K562 (cell line): ENCODE data around the gene ELAVL3. TPM values are rescaled to one million over a fixed set of nuclear protein-coding genes. Genes with fewer than 3 reads are reported as not detected.
A peak's percentile ranks its signal among the peaks of the same experiment; 100 is the strongest.

ENCODE experiments used
- ATAC-seq: fragments of 200-7000 bp; cut with Tn5 transposase; 3 replicates; pipeline ENCODE4 v1.9.1; 2020; ENCODE audit warnings: moderate library complexity
- BruUV-seq: library from RNA; stranded (reverse); fragments of 400-500 nt; replicated peaks from 2 replicates; lab custom pipeline; 2021; lab: Mats Ljungman, UMichigan
- CTCF ChIA-PET: fragments of 300-600 bp; formaldehyde crosslinking; extraction: SDS; loops from one replicate; lab custom pipeline; 2021; ENCODE audit warnings: low intra/inter-chr PET ratio; lab: Yijun Ruan, JAX
- POLR2A ChIA-PET: fragments of 300-600, 350-650 bp; sonication (Branson Sonifier 250); formaldehyde crosslinking; extraction: SDS; loops from one replicate; lab custom pipeline; 2021; ENCODE audit warnings: antibody characterized with exemption, inconsistent platforms; lab: Yijun Ruan, JAX
- DNase-seq, 4 experiments: peaks; one replicate each; pipeline versions ENCODE4 v3.0.0 to v3.0.0-alpha.2; 2011 to 2018; ENCODE audit warnings: low spot score in 3 of 4, mixed read lengths in 3 of 4; ENCODE audit errors: extremely low read depth in 1 of 4
- FAIRE-seq: peaks from 2 replicates; lab custom pipeline; 2011; peaks lifted over from hg19 to GRCh38; lab: Jason Lieb, UNC
- H2AFZ ChIP-seq: 2 replicates; pipeline ENCODE4 v1.6.0; 2011; ENCODE audit warnings: low read depth, low read length, control low read depth, inconsistent platforms
- H3K27ac ChIP-seq: fragments of 200-600 bp; 3 replicates; pipeline ENCODE4 v1.8.0; 2011; ENCODE audit warnings: low read depth, mild to moderate bottlenecking, control low read depth, inconsistent platforms, low read length, moderate library complexity, mixed read lengths; ENCODE audit errors: extremely low read depth
- H3K27me3 ChIP-seq, 2 experiments: fragments of 300-600 bp in 1 of 2; 2 replicates in 1 of 2; 3 replicates in 1 of 2; pipeline versions ENCODE4 v1.6.0 to v1.8.0; 2011; ENCODE audit warnings: inconsistent platforms in 2 of 2, low read length in 2 of 2, mild to moderate bottlenecking in 1 of 2, mixed read lengths in 1 of 2, moderate library complexity in 1 of 2; ENCODE audit not compliant: control insufficient read depth in 2 of 2, insufficient read depth in 2 of 2
- H3K36me3 ChIP-seq: fragments of 300-600 bp; 3 replicates; pipeline ENCODE4 v1.8.0; 2011; ENCODE audit warnings: mild to moderate bottlenecking, low read length, inconsistent platforms; ENCODE audit not compliant: control insufficient read depth, insufficient read depth
- H3K4me1 ChIP-seq, 2 experiments: fragments of 200-600 bp in 1 of 2; replicated peaks in 1 of 2; 2 replicates in 1 of 2; 3 replicates in 1 of 2; pipeline versions ENCODE4 v1.5.1 to v1.8.0; 2011; ENCODE audit warnings: inconsistent platforms in 2 of 2, low read length in 2 of 2, mild to moderate bottlenecking in 1 of 2, mixed read lengths in 1 of 2, moderate library complexity in 1 of 2; ENCODE audit not compliant: control insufficient read depth in 2 of 2, insufficient read depth in 2 of 2
- H3K4me2 ChIP-seq: 2 replicates; pipeline ENCODE4 v1.6.1; 2011; ENCODE audit warnings: low read length, control low read depth, inconsistent platforms, mixed read lengths; ENCODE audit not compliant: insufficient read depth
- H3K4me3 ChIP-seq: fragments of 200-600 bp; sonication (generic), shearing (Covaris generic); 2 replicates; pipeline ENCODE4 v1.5.1; 2016; ENCODE audit warnings: control low read depth, inconsistent platforms
- H3K79me2 ChIP-seq: fragments of 200-600 bp; 3 replicates; pipeline ENCODE4 v1.8.0; 2011; ENCODE audit warnings: low read length, inconsistent platforms; ENCODE audit not compliant: control insufficient read depth, insufficient read depth
- H3K9ac ChIP-seq, 2 experiments: 2 replicates each; pipeline versions ENCODE4 v1.6.0 to v1.6.1; 2011; ENCODE audit warnings: low read depth in 2 of 2, low read length in 2 of 2, control low read depth in 1 of 2, inconsistent platforms in 1 of 2, mild to moderate bottlenecking in 1 of 2, mixed read lengths in 1 of 2; ENCODE audit not compliant: insufficient read depth in 1 of 2
- H3K9me1 ChIP-seq: one replicate; pipeline ENCODE4 v1.6.0; 2011; ENCODE audit warnings: inconsistent platforms, mild to moderate bottlenecking, low read length, moderate library complexity; ENCODE audit not compliant: control insufficient read depth, insufficient read depth
- H3K9me3 ChIP-seq: replicated peaks from 2 replicates; pipeline ENCODE4 v1.5.1; 2011; ENCODE audit warnings: low read depth, low read length, inconsistent platforms; ENCODE audit not compliant: control insufficient read depth, insufficient read depth
- H4K20me1 ChIP-seq: replicated peaks from 2 replicates; pipeline ENCODE4 v1.6.1; 2011; ENCODE audit warnings: low read length, inconsistent platforms, mixed read lengths; ENCODE audit not compliant: control insufficient read depth, insufficient read depth
- CHCHD3 ChIP-seq: fragments of 250-450 bp; sonication (Bioruptor Pico); IDR thresholded peaks from 2 replicates; pipeline ENCODE4 v2.1.2; 2022; ENCODE audit warnings: mild to moderate bottlenecking
- CREB3L1 ChIP-seq: fragments of 450-650 bp; IDR thresholded peaks from 2 replicates; pipeline ENCODE4 v1.6.1; 2014; ENCODE audit warnings: low read depth, mild to moderate bottlenecking, moderate library complexity, borderline replicate concordance
- DMBX1 ChIP-seq: fragments of 250-450 bp; sonication (Bioruptor Pico); IDR thresholded peaks from 2 replicates; pipeline ENCODE4 v1.8.0; 2022; ENCODE audit warnings: inconsistent platforms, mild to moderate bottlenecking, moderate library complexity, borderline replicate concordance
- E2F6 ChIP-seq, 2 experiments: IDR thresholded peaks; 2 replicates each; pipeline ENCODE4 v1.6.1; 2011; ENCODE audit warnings: borderline replicate concordance in 1 of 2, control low read depth in 1 of 2, low read depth in 1 of 2, low read length in 1 of 2, mild to moderate bottlenecking in 1 of 2, mixed read lengths in 1 of 2, moderate library complexity in 1 of 2; ENCODE audit not compliant: insufficient read depth in 1 of 2, insufficient read length in 1 of 2, poor library complexity in 1 of 2, severe bottlenecking in 1 of 2; ENCODE audit errors: extremely low read depth in 1 of 2
- NFIX ChIP-seq: fragments of 250-450 bp; sonication (Bioruptor Pico); IDR thresholded peaks from 2 replicates; pipeline ENCODE4 v1.4.0; 2020; ENCODE audit warnings: low read depth, mild to moderate bottlenecking, moderate library complexity
- POLR2G ChIP-seq: fragments of 200-400 bp; formaldehyde crosslinking; IDR thresholded peaks from 2 replicates; pipeline ENCODE4 v1.6.1; 2017; ENCODE audit warnings: low read depth, mild to moderate bottlenecking, antibody characterized with exemption, low read length, moderate library complexity
- RBM22 ChIP-seq: fragments of 200-400 bp; formaldehyde crosslinking; IDR thresholded peaks from 2 replicates; pipeline ENCODE4 v1.6.1; 2018; ENCODE audit warnings: low read length, low read depth; ENCODE audit not compliant: poor library complexity, severe bottlenecking
- SNAPC5 ChIP-seq: fragments of 250-450 bp; sonication (Bioruptor Pico); IDR thresholded peaks from 2 replicates; pipeline ENCODE4 v1.8.0; 2021; ENCODE audit warnings: moderate library complexity, mild to moderate bottlenecking, inconsistent platforms
- TAL1 ChIP-seq: fragments of 450-650 bp; IDR thresholded peaks from 2 replicates; pipeline ENCODE4 v1.6.1; 2016; ENCODE audit warnings: mild to moderate bottlenecking
- ZNF398 ChIP-seq: fragments of 250-450 bp; sonication (Bioruptor Pico); IDR thresholded peaks from 2 replicates; pipeline ENCODE4 v1.8.0; 2021; ENCODE audit warnings: moderate library complexity, mild to moderate bottlenecking, inconsistent platforms
- ZNF639 ChIP-seq, 2 experiments: fragments of 200-800 bp in 1 of 2; sonication (Bioruptor generic) in 1 of 2; sonication (generic) in 1 of 2; formaldehyde crosslinking in 1 of 2; IDR thresholded peaks in 1 of 2; conservative IDR thresholded peaks in 1 of 2; 2 replicates each; pipeline versions ENCODE4 v1.5.0 to v1.6.1; 2016 to 2020; ENCODE audit warnings: missing compliant biosample characterization in 1 of 2, missing genetic modification characterization in 1 of 2, missing genetic modification reagents in 1 of 2
- WGBS: fragments of 100-300 bp; shearing (Covaris generic); methylation state at CpG from one replicate; pipeline ENCODE4 v1.1.6; 2016; ENCODE audit warnings: low coverage, mixed read lengths; ENCODE audit not compliant: insufficient coverage; ENCODE audit errors: missing lambda C conversion rate; 5-methylcytosine and 5-hydroxymethylcytosine counted together
- in situ Hi-C: fragments of 300-500 bp; cut with MboI; formaldehyde crosslinking; loops from 4 replicates; pipeline ENCODE4 v1.15.0; 2018; ENCODE audit warnings: inconsistent platforms, mixed read lengths
- intact Hi-C: fragments of 100-400 bp; cut with micrococcal nuclease; formaldehyde crosslinking; loops from 2 replicates; pipeline ENCODE4 v1.14.2; 2022
- polyA plus RNA-seq, 8 experiments: library from polyadenylated mRNA; depleted of rRNA in 4 of 8; stranded (reverse) in 5 of 8; unstranded in 3 of 8; fragments of >200 nt; fragmentation: Nextera tagmentation in 2 of 8; fragmentation: Illumina TruSeq in 1 of 8; extraction: Ambion mirVana in 2 of 8; extraction: Trizol in 1 of 8; gene quantifications; 2 replicates each; pipeline versions ENCODE4 v1.2.1 to v1.2.3, GENCODE V29; 2011 to 2014; ENCODE audit warnings: inconsistent platforms in 1 of 8, missing spikeins in 1 of 8
- total RNA-seq, 7 experiments: library from RNA; depleted of rRNA in 6 of 7; stranded (reverse); fragments of >200 nt in 6 of 7; fragmentation: Illumina TruSeq in 2 of 7; extraction: Trizol in 2 of 7; gene quantifications; 2 replicates each; pipeline versions ENCODE4 v1.2.1 to v1.2.3, GENCODE V29; 2011 to 2021; ENCODE audit warnings: low replicate concordance in 1 of 7

Gene ELAVL3
- total and polyA plus RNA-seq, 9 of the 15 experiments (the other 6 are each of a cell fraction or from before 2014, with no cell fraction given): not detected

- Histone ChIP-seq H3K36me3 (peaks cover 66% of the 10 kb centered on the region; the same call in 1 of the 3 replicates), H3K4me1 (peaks cover 0 to 57% of the 10 kb centered on the region in 2 experiments; a peak in 3 of 5 replicates), H3K9me1 (no peaks in the 10 kb centered on the region), H3K79me2 (no peaks in the 10 kb centered on the region), H3K27ac (no peak overlapping the region), H3K4me3 (no peak overlapping the region), H3K4me2 (no peak overlapping the region), H2AFZ (no peak overlapping the region)
- no peak for FAIRE-seq
- BruUV-seq: TSS peak; percentile 60
- POLR2A ChIA-PET: interaction anchor here (1.0 to 1.1 kb wide), 2 partner anchors 33 to 73 kb away, joined by 3 read pairs; no protein-coding TSS in a partner anchor
- TF ChIP-seq ZNF398: no peak
- no peak for TF ChIP-seq CHCHD3 (CRISPR knock-in tag)
- no peak for TF ChIP-seq E2F6 (IDR thresholded peaks at IDR 0.05; ENCODE audit: borderline replicate concordance in 1 of 2, extremely low read depth in 1 of 2, insufficient read depth in 1 of 2, insufficient read length in 1 of 2, low read depth in 1 of 2, low read length in 1 of 2, poor library complexity in 1 of 2, severe bottlenecking in 1 of 2)
- no peak for TF ChIP-seq CREB3L1
- TF ChIP-seq ZNF639 (CRISPR knock-in tag; conservative IDR thresholded peaks at IDR 0.05 in 1 of 2, IDR thresholded peaks at IDR 0.05 in 1 of 2): no peak
- TF ChIP-seq NFIX (CRISPR knock-in tag): no peak
- no peak for TF ChIP-seq SNAPC5 (CRISPR knock-in tag)
- TF ChIP-seq TAL1: no peak
- no peak for TF ChIP-seq DMBX1 (CRISPR knock-in tag)
- peak; percentile 55; the same call in 1 of the 2 replicates for TF ChIP-seq POLR2G
- peak; percentile 25 for TF ChIP-seq RBM22
- TF ChIP-seq, all 486 proteins: peak for 2
- CTCF ChIA-PET: no interaction called here
- ATAC-seq (no peak), DNase-seq (peak in 2 of 4 experiments; percentile 4 to 6)
- Histone ChIP-seq H3K9ac (no peak overlapping the region; a peak in 1 of 4 replicates), H3K9me3 (no peaks in the 10 kb centered on the region), H3K27me3 (no peaks in the 10 kb centered on the region), H4K20me1 (no peaks in the 10 kb centered on the region)
- intact Hi-C loops (no loop called here), in situ Hi-C loops (no loop called here)
- WGBS: 95% methylated on average over 25 of the region's 31 CpGs
Observed at GRCh38 chr19:11448923-11449554, 31.8 kb downstream of the ELAVL3 start.
